A549 (cell line): ENCODE measurements around the gene LRRC4C. TPM values are rescaled to one million over a fixed set of nuclear protein-coding genes. Genes with fewer than 3 reads are reported as not detected.

ENCODE experiments used
- ATAC-seq, 2 experiments: fragments of 200-7000 bp in 1 of 2; fragments of >200 bp in 1 of 2; cut with Nextera tagmentation in 1 of 2; cut with Tn5 transposase in 1 of 2; 3 replicates each; pipeline versions ENCODE4 v1.8.0 to v1.9.1; 2018 to 2020; ENCODE audit warnings: mild to moderate bottlenecking in 1 of 2, moderate library complexity in 1 of 2
- CTCF ChIA-PET: fragments of 300-600 bp; sonication (Branson Sonifier 250); formaldehyde crosslinking; extraction: SDS; loops from one replicate; lab custom pipeline; 2021; ENCODE audit warnings: antibody characterized with exemption, inconsistent platforms; lab: Yijun Ruan, JAX
- POLR2A ChIA-PET: fragments of 350-600 bp; formaldehyde crosslinking; extraction: SDS; loops from one replicate; lab custom pipeline; 2021; ENCODE audit warnings: antibody characterized with exemption, inconsistent platforms; lab: Yijun Ruan, JAX
- DNase-seq, 2 experiments: peaks; one replicate each; pipeline versions ENCODE4 v3.0.0 to v3.0.0-alpha.2; 2011 to 2016; ENCODE audit warnings: low read depth in 1 of 2, low spot score in 1 of 2
- FAIRE-seq: peaks from 2 replicates; lab custom pipeline; 2011; peaks lifted over from hg19 to GRCh38; lab: Jason Lieb, UNC
- H3K27ac ChIP-seq, 2 experiments: fragments of >200 bp; sonication (Bioruptor Twin); formaldehyde crosslinking; 3 replicates each; pipeline ENCODE4 v1.5.1; 2016 to 2017
- H3K4me1 ChIP-seq: fragments of >200 bp; sonication (Bioruptor Twin); formaldehyde crosslinking; 3 replicates; pipeline ENCODE4 v1.6.1; 2016
- H3K4me2 ChIP-seq: fragments of >200 bp; sonication (Bioruptor Twin); formaldehyde crosslinking; 3 replicates; pipeline ENCODE4 v1.6.1; 2016
- H3K4me3 ChIP-seq: fragments of >200 bp; sonication (Bioruptor Twin); formaldehyde crosslinking; 3 replicates; pipeline ENCODE4 v1.5.1; 2016
- H3K9me3 ChIP-seq: fragments of >200 bp; sonication (Bioruptor Twin); formaldehyde crosslinking; 3 replicates; pipeline ENCODE4 v1.6.1; 2016
- CBX8 ChIP-seq: fragments of 200-600 bp; sonication (generic); IDR thresholded peaks from 2 replicates; pipeline ENCODE4 v1.6.1; 2016
- CHD2 ChIP-seq: fragments of 150-350 bp; IDR thresholded peaks from 2 replicates; pipeline ENCODE4 v1.6.1; 2014; ENCODE audit warnings: low read length; ENCODE audit not compliant: partially characterized antibody
- EHF ChIP-seq: fragments of 250-450 bp; sonication (Bioruptor Pico); IDR thresholded peaks from 2 replicates; pipeline ENCODE4 v1.5.0; 2020; ENCODE audit warnings: mild to moderate bottlenecking
- EHMT2 ChIP-seq: fragments of 200-600 bp; sonication (generic); IDR thresholded peaks from 2 replicates; pipeline ENCODE4 v1.6.1; 2016; ENCODE audit warnings: antibody characterized with exemption, low read depth, mild to moderate bottlenecking, moderate library complexity
- ELK1 ChIP-seq: fragments of 150-350 bp; IDR thresholded peaks from 2 replicates; pipeline ENCODE4 v1.6.1; 2014; ENCODE audit warnings: low read depth, mild to moderate bottlenecking, low read length
- GATA3 ChIP-seq: IDR thresholded peaks from 2 replicates; pipeline ENCODE4 v1.6.1; 2012; ENCODE audit warnings: borderline replicate concordance
- HDAC2 ChIP-seq: fragments of 200-600 bp; sonication (generic); IDR thresholded peaks from 2 replicates; pipeline ENCODE4 v1.6.1; 2016
- HEYL ChIP-seq: fragments of 250-450 bp; sonication (Bioruptor Pico); IDR thresholded peaks from 2 replicates; pipeline ENCODE4 v1.8.0; 2021; ENCODE audit warnings: mild to moderate bottlenecking, moderate library complexity
- HOXB5 ChIP-seq: fragments of 250-450 bp; sonication (Bioruptor Pico); IDR thresholded peaks from 2 replicates; pipeline ENCODE4 v1.5.0; 2020; ENCODE audit warnings: mild to moderate bottlenecking, moderate library complexity
- JUN ChIP-seq, 2 experiments: fragments of >200 bp; sonication (Bioruptor Twin); formaldehyde crosslinking; IDR thresholded peaks; 2 replicates in 1 of 2; 3 replicates in 1 of 2; pipeline ENCODE4 v1.6.1; 2016 to 2017
- JUNB ChIP-seq: fragments of >200 bp; sonication (Bioruptor Twin); formaldehyde crosslinking; IDR thresholded peaks from 2 replicates; pipeline ENCODE4 v1.6.1; 2016
- KDM1A ChIP-seq: fragments of 200-600 bp; sonication (generic); IDR thresholded peaks from 2 replicates; pipeline ENCODE4 v1.6.1; 2016; ENCODE audit warnings: low read depth, mild to moderate bottlenecking
- MAX ChIP-seq: IDR thresholded peaks from 2 replicates; pipeline ENCODE4 v1.6.1; 2012
- NFE2L2 ChIP-seq: fragments of 150-350 bp; conservative IDR thresholded peaks from 2 replicates; pipeline ENCODE4 v1.6.1; 2014; ENCODE audit warnings: low read length
- NR3C1 ChIP-seq: fragments of >200 bp; sonication (Bioruptor Twin); formaldehyde crosslinking; IDR thresholded peaks from 3 replicates; pipeline ENCODE4 v1.6.1; 2017
- PBX3 ChIP-seq: IDR thresholded peaks from 2 replicates; pipeline ENCODE4 v1.6.1; 2012
- POLR2A ChIP-seq: IDR thresholded peaks from 2 replicates; pipeline ENCODE4 v1.6.1; 2012; ENCODE audit warnings: mild to moderate bottlenecking, low read length
- RARB ChIP-seq: fragments of 250-450 bp; sonication (Bioruptor Pico); IDR thresholded peaks from 2 replicates; pipeline ENCODE4 v1.8.0; 2021; ENCODE audit warnings: mild to moderate bottlenecking, moderate library complexity
- RFX5 ChIP-seq: fragments of 450-650 bp; IDR thresholded peaks from 2 replicates; pipeline ENCODE4 v1.7.1; 2014; ENCODE audit warnings: antibody characterized with exemption, mild to moderate bottlenecking, moderate library complexity
- TFCP2L1 ChIP-seq: fragments of 250-450 bp; sonication (Bioruptor Pico); IDR thresholded peaks from 2 replicates; pipeline ENCODE4 v1.5.0; 2021; ENCODE audit warnings: mild to moderate bottlenecking
- ZFP36 ChIP-seq: fragments of 450-650 bp; IDR thresholded peaks from 2 replicates; pipeline ENCODE4 v1.6.1; 2014; ENCODE audit warnings: borderline replicate concordance; ENCODE audit not compliant: partially characterized antibody
- WGBS: methylation state at CpG from one replicate; pipeline ENCODE4 v1.1.6; 2017; ENCODE audit errors: missing lambda C conversion rate; 5-methylcytosine and 5-hydroxymethylcytosine counted together
- polyA plus RNA-seq, 4 experiments: library from polyadenylated mRNA; depleted of rRNA in 3 of 4; stranded (reverse); fragments of >200 nt; fragmentation: RNase III in 1 of 4; extraction: RNeasy Plus Mini Kit Qiagen cat#74134 plus additional on column Dnase treatment in 1 of 4; gene quantifications; 2 replicates in 3 of 4; 3 replicates in 1 of 4; pipeline ENCODE4 v1.2.3, GENCODE V29; 2011 to 2017
- TF ChIP-seq, protein P1 (sequence below): fragments of >200 bp; sonication (Bioruptor Twin); formaldehyde crosslinking; IDR thresholded peaks from 3 replicates; pipeline ENCODE4 v1.5.1; 2016

Gene LRRC4C
- polyA plus RNA-seq, 2 of the 4 experiments (the other 2 are of a cell fraction): not detected

DNA sequence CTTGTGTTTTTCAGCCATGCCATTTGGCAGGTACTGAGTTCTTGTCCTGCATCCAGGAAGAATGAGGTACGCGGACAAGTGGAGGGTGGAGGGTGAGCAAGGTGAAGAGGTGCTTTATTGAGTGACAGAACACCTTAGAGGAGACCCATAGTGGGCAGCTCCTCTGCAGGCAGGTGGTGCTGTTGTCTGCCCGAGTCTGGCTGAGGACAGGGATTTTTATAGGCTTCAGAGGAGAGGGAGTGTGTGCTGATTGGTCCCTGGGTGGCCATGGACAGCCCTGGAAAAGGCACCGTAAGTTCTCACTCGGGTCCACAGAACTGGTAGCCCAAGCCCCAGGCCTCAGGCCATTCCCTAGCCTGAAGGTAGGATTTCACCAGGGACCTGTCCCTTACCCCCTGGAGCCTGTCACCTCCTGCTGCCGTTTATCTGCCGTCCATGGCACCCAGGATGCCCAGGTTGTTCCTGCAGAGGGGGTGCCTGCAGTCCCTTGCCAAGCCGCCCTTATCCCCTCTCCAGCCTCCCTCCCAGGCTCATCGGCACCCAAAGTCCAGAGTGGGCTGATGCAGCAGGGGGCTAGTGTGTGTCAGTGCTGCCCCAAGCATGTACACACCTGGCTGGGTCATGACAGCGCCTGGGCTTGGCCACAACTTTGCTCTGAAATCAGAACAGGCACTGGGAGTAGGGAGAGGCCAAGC is 213.6 kb downstream of the LRRC4C start (continued):
- TF ChIP-seq NR3C1 (no peak), KDM1A (no peak)
- TF ChIP-seq, all 56 proteins: peak for 0

- DNase-seq: no peak
- Histone ChIP-seq H3K4me3 (no peak overlapping the region), H3K9me3 (no peaks in the 10 kb centered on the region), H3K27ac (no peak overlapping the region), H3K4me2 (no peak overlapping the region), H3K4me1 (no peaks in the 10 kb centered on the region)
- 10% methylated on average over 3 of the region's 10 CpGs for whole genome bisulfite sequencing
- ChIA-PET POLR2A (no interaction called here), CTCF (no interaction called here)
- TF ChIP-seq JUN (IDR thresholded peaks at IDR 0.05): no peak
- TF ChIP-seq, protein P1, sequence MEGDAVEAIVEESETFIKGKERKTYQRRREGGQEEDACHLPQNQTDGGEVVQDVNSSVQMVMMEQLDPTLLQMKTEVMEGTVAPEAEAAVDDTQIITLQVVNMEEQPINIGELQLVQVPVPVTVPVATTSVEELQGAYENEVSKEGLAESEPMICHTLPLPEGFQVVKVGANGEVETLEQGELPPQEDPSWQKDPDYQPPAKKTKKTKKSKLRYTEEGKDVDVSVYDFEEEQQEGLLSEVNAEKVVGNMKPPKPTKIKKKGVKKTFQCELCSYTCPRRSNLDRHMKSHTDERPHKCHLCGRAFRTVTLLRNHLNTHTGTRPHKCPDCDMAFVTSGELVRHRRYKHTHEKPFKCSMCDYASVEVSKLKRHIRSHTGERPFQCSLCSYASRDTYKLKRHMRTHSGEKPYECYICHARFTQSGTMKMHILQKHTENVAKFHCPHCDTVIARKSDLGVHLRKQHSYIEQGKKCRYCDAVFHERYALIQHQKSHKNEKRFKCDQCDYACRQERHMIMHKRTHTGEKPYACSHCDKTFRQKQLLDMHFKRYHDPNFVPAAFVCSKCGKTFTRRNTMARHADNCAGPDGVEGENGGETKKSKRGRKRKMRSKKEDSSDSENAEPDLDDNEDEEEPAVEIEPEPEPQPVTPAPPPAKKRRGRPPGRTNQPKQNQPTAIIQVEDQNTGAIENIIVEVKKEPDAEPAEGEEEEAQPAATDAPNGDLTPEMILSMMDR: no peak
- no peak for TF ChIP-seq POLR2A
- no peak for TF ChIP-seq CHD2
- no peak for TF ChIP-seq HEYL (CRISPR knock-in tag)
- no peak for TF ChIP-seq CBX8
- TF ChIP-seq EHF (CRISPR knock-in tag): no peak
- no peak for TF ChIP-seq HOXB5 (CRISPR knock-in tag)
- no peak for TF ChIP-seq JUNB
- TF ChIP-seq PBX3: no peak
- TF ChIP-seq RARB (CRISPR knock-in tag): no peak
- no peak for TF ChIP-seq RFX5
- TF ChIP-seq ZFP36: no peak
- no peak for TF ChIP-seq ELK1
- FAIRE-seq: no peak
- no peak for ATAC-seq
Observed at GRCh38 chr11:41245184-41245583, 214.3 kb downstream of the LRRC4C start.

- Histone ChIP-seq H3K9me3 (no peaks in the 10 kb centered on the region), H3K4me1 (no peaks in the 10 kb centered on the region), H3K4me3 (no peak overlapping the region), H3K27ac (no peak overlapping the region), H3K4me2 (no peak overlapping the region)
- CTCF ChIA-PET: no interaction called here
- no peak for FAIRE-seq
- no peak for DNase-seq
- TF ChIP-seq TFCP2L1 (CRISPR knock-in tag) (no peak), GATA3 (no peak), EHMT2 (no peak), MAX (no peak), NFE2L2 (no peak), HDAC2 (no peak)
- no peak for ATAC-seq
- 10% methylated on average over 6 of the region's 6 CpGs for WGBS
- POLR2A ChIA-PET: no interaction called here
Observed at GRCh38 chr11:41237382-41237781, 222.1 kb downstream of the LRRC4C start.
